ENCODE measurements around the gene HCN3. TPM values are rescaled to one million over a fixed set of nuclear protein-coding genes. Genes with fewer than 3 reads are reported as not detected.
A peak's percentile ranks its signal among the peaks of the same experiment; 100 is the strongest.

Gene HCN3
- total and polyA plus RNA-seq, 2 of the 13 experiments (the other 11 are each of a cell fraction or from before 2014, with no cell fraction given): 2.4 to 10.2 TPM

GRCh38 chr1:155273343-155274245, 3.7 kb upstream of the HCN3 start, which contains the start of gene CLK2 (continued):
- TF ChIP-seq ZNF17 (CRISPR knock-in tag; IDR thresholded peaks at IDR 0.05): no peak
- TF ChIP-seq ASH2L (IDR thresholded peaks at IDR 0.05; ENCODE audit: insufficient read length, low read depth, low read length): peak; percentile 74
- peak; percentile 50 for TF ChIP-seq ZNF883 (CRISPR knock-in tag; IDR thresholded peaks at IDR 0.05; ENCODE audit: not compliant biosample characterization)
- no peak for TF ChIP-seq ZHX1 (CRISPR knock-in tag; IDR thresholded peaks at IDR 0.05; ENCODE audit: low read depth)
- no peak for TF ChIP-seq ZNF780A (CRISPR knock-in tag; IDR thresholded peaks at IDR 0.05)
- TF ChIP-seq ZNF781 (CRISPR knock-in tag; IDR thresholded peaks at IDR 0.05; ENCODE audit: borderline replicate concordance, not compliant biosample characterization): no peak
- TF ChIP-seq ZXDC (CRISPR knock-in tag; IDR thresholded peaks at IDR 0.05): no peak
- no peak for TF ChIP-seq ZNF598 (CRISPR knock-in tag; IDR thresholded peaks at IDR 0.05; ENCODE audit: borderline replicate concordance)
- TF ChIP-seq, protein P1, sequence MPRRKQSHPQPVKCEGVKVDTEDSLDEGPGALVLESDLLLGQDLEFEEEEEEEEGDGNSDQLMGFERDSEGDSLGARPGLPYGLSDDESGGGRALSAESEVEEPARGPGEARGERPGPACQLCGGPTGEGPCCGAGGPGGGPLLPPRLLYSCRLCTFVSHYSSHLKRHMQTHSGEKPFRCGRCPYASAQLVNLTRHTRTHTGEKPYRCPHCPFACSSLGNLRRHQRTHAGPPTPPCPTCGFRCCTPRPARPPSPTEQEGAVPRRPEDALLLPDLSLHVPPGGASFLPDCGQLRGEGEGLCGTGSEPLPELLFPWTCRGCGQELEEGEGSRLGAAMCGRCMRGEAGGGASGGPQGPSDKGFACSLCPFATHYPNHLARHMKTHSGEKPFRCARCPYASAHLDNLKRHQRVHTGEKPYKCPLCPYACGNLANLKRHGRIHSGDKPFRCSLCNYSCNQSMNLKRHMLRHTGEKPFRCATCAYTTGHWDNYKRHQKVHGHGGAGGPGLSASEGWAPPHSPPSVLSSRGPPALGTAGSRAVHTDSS (CRISPR knock-in tag; conservative IDR thresholded peaks at IDR 0.05): no peak
- TF ChIP-seq SSRP1 (CRISPR knock-in tag; IDR thresholded peaks at IDR 0.05): no peak
- TF ChIP-seq DNMT1 (CRISPR knock-in tag; IDR thresholded peaks at IDR 0.05): no peak
- 0 out of 2 replicates have a peak, but pooled peaks have one; percentile 43 for TF ChIP-seq GFI1 (CRISPR knock-in tag; IDR thresholded peaks at IDR 0.05; ENCODE audit: borderline replicate concordance)
- TF ChIP-seq ZNF354B (CRISPR knock-in tag; IDR thresholded peaks at IDR 0.05): no peak
- peak; percentile 76 for TF ChIP-seq ZGPAT (CRISPR knock-in tag; IDR thresholded peaks at IDR 0.05)
- no peak for TF ChIP-seq ZNF768 (CRISPR knock-in tag; IDR thresholded peaks at IDR 0.05)
- TF ChIP-seq JDP2 (CRISPR knock-in tag; IDR thresholded peaks at IDR 0.05; ENCODE audit: borderline replicate concordance): no peak
- TF ChIP-seq ZNF256 (CRISPR knock-in tag; conservative IDR thresholded peaks at IDR 0.05): no peak
- TF ChIP-seq SP140L (CRISPR knock-in tag; IDR thresholded peaks at IDR 0.05; ENCODE audit: borderline replicate concordance): no peak
